ENCODE measurements around the gene FDX1.

DNA sequence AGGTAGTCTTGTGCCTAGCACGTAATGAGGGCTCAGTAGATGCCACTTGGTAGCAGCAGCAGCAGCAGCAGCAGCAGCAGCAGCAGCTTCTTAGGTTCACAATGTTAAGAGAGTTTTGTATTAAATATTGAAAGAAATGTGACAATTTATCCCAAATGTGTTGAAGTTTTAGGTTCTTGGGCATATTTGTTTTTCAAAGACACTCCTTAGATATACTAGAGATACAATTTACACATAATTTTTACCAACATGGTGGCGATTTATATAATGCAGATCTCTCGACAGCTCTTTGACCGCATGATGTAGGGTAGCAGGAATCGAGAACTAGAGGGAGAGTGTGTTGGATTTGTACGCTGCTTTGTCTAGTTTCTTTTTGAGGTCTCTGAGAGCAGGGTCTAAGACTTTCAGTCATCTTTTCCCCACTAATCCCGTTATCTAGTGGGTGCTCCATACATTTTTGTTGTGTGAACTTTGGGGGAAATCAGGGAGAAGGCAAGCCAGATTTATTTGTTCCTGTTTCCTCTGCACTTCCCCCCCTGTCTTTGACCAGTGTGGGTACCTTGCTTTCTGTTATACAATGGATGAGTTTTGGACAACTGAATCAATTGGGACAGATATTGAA lies 1.4 kb downstream of the FDX1 start:
- TF ChIP-seq EZH2 (IDR thresholded peaks at IDR 0.05) (no peak), EZH2phosphoT487 (IDR thresholded peaks at IDR 0.05) (no peak)
- TF ChIP-seq, protein P1, sequence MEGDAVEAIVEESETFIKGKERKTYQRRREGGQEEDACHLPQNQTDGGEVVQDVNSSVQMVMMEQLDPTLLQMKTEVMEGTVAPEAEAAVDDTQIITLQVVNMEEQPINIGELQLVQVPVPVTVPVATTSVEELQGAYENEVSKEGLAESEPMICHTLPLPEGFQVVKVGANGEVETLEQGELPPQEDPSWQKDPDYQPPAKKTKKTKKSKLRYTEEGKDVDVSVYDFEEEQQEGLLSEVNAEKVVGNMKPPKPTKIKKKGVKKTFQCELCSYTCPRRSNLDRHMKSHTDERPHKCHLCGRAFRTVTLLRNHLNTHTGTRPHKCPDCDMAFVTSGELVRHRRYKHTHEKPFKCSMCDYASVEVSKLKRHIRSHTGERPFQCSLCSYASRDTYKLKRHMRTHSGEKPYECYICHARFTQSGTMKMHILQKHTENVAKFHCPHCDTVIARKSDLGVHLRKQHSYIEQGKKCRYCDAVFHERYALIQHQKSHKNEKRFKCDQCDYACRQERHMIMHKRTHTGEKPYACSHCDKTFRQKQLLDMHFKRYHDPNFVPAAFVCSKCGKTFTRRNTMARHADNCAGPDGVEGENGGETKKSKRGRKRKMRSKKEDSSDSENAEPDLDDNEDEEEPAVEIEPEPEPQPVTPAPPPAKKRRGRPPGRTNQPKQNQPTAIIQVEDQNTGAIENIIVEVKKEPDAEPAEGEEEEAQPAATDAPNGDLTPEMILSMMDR (IDR thresholded peaks at IDR 0.05): no peak
